IMR-90 (cell line): Measurements from ENCODE around the gene CSNK2B. TPM values are rescaled to one million over a fixed set of nuclear protein-coding genes. Genes with fewer than 3 reads are reported as not detected.

Experiments
- ATAC-seq: fragments of 200-7000 bp; cut with Tn5 transposase; 2 replicates; pipeline ENCODE4 v1.9.1; 2020; ENCODE audit warnings: low read depth, mild to moderate bottlenecking, moderate library complexity
- BruUV-seq: library from RNA; stranded (reverse); fragments of 400-500 nt; replicated peaks from 2 replicates; lab custom pipeline; 2021; lab: Mats Ljungman, UMichigan
- CTCF ChIA-PET: fragments of 300-600 bp; formaldehyde crosslinking; extraction: SDS; loops from one replicate; lab custom pipeline; 2021; ENCODE audit warnings: antibody characterized with exemption; lab: Yijun Ruan, JAX
- POLR2A ChIA-PET: fragments of 300-600 bp; sonication (Branson Sonifier 250); formaldehyde crosslinking; loops from one replicate; lab custom pipeline; 2022; ENCODE audit warnings: antibody characterized with exemption; ENCODE audit not compliant: unreplicated experiment; lab: Charles Lee
- DNase-seq: peaks from one replicate; pipeline ENCODE4 v3.0.0; 2013
- H2AFZ ChIP-seq: replicated peaks from 2 replicates; pipeline ENCODE3; 2013; ENCODE audit warnings: low read length, mild to moderate bottlenecking; ENCODE audit not compliant: poor library complexity
- H2AK5ac ChIP-seq: 2 replicates; pipeline ENCODE4 v1.6.1; 2013; ENCODE audit warnings: low read depth, low read length, inconsistent platforms
- H2AK9ac ChIP-seq: replicated peaks from 2 replicates; pipeline ENCODE3; 2013; ENCODE audit warnings: mild to moderate bottlenecking, low read depth, low read length, moderate library complexity; ENCODE audit not compliant: poor library complexity
- H2BK120ac ChIP-seq: 2 replicates; pipeline ENCODE4 v1.6.1; 2013; ENCODE audit warnings: low read depth, low read length, inconsistent platforms
- H2BK15ac ChIP-seq: 3 replicates; pipeline ENCODE4 v1.6.1; 2013; ENCODE audit warnings: low read depth, low read length, inconsistent platforms
- H2BK20ac ChIP-seq: 2 replicates; pipeline ENCODE4 v1.6.1; 2013; ENCODE audit warnings: low read depth, mild to moderate bottlenecking, inconsistent platforms, low read length, moderate library complexity
- H2BK5ac ChIP-seq: 2 replicates; pipeline ENCODE4 v1.6.1; 2013; ENCODE audit warnings: mild to moderate bottlenecking, low read depth, low read length, inconsistent platforms; ENCODE audit not compliant: poor library complexity, severe bottlenecking
- H3K14ac ChIP-seq: replicated peaks from 2 replicates; pipeline ENCODE4 v1.6.1; 2013; ENCODE audit warnings: low read depth, low read length, inconsistent platforms
- H3K18ac ChIP-seq: 2 replicates; pipeline ENCODE4 v1.6.1; 2013; ENCODE audit warnings: low read depth, low read length, control low read depth
- H3K23ac ChIP-seq: 2 replicates; pipeline ENCODE4 v1.6.1; 2013; ENCODE audit warnings: low read depth, low read length, inconsistent platforms
- H3K27ac ChIP-seq: 2 replicates; pipeline ENCODE4 v1.5.1; 2013; ENCODE audit warnings: mild to moderate bottlenecking, control low read depth, low read length; ENCODE audit not compliant: insufficient read depth
- H3K27me3 ChIP-seq: 2 replicates; pipeline ENCODE4 v1.6.1; 2013; ENCODE audit warnings: low read length; ENCODE audit not compliant: control insufficient read depth, insufficient read depth
- H3K36me3 ChIP-seq: 2 replicates; pipeline ENCODE4 v1.6.1; 2013; ENCODE audit warnings: low read length, mixed read lengths; ENCODE audit not compliant: control insufficient read depth, insufficient read depth
- H3K4ac ChIP-seq: 2 replicates; pipeline ENCODE4 v1.6.1; 2013; ENCODE audit warnings: low read depth, low read length, inconsistent platforms
- H3K4me1 ChIP-seq: 2 replicates; pipeline ENCODE4 v1.6.1; 2013; ENCODE audit warnings: low read length, mixed read lengths; ENCODE audit not compliant: control insufficient read depth, insufficient read depth
- H3K4me2 ChIP-seq: 2 replicates; pipeline ENCODE4 v1.6.1; 2013; ENCODE audit warnings: low read depth, mild to moderate bottlenecking, control low read depth, low read length, moderate library complexity
- H3K4me3 ChIP-seq: 2 replicates; pipeline ENCODE4 v1.5.1; 2013; ENCODE audit warnings: low read depth, mild to moderate bottlenecking, control low read depth, low read length, moderate library complexity; ENCODE audit not compliant: insufficient read depth
- H3K56ac ChIP-seq: 2 replicates; pipeline ENCODE4 v1.6.1; 2013; ENCODE audit warnings: low read length, inconsistent platforms; ENCODE audit not compliant: insufficient read depth; ENCODE audit errors: extremely low read depth
- H3K79me1 ChIP-seq, 2 experiments: 2 replicates each; pipeline ENCODE4 v1.6.1; 2013; ENCODE audit warnings: low read length in 2 of 2, inconsistent platforms in 1 of 2, low read depth in 1 of 2
- H3K9ac ChIP-seq: 2 replicates; pipeline ENCODE4 v1.6.1; 2013; ENCODE audit warnings: low read depth, low read length, control low read depth
- H3K9me1 ChIP-seq: 2 replicates; pipeline ENCODE4 v1.6.1; 2013; ENCODE audit warnings: low read length, inconsistent platforms; ENCODE audit not compliant: insufficient read depth
- H3K9me3 ChIP-seq: 2 replicates; pipeline ENCODE4 v1.6.1; 2013; ENCODE audit warnings: low read length; ENCODE audit not compliant: control insufficient read depth, insufficient read depth
- H4K20me1 ChIP-seq: 2 replicates; pipeline ENCODE4 v1.6.1; 2013; ENCODE audit warnings: low read length, inconsistent platforms; ENCODE audit not compliant: insufficient read depth
- H4K5ac ChIP-seq: 2 replicates; pipeline ENCODE4 v1.6.1; 2013; ENCODE audit warnings: mild to moderate bottlenecking, low read depth, low read length, control low read depth
- H4K8ac ChIP-seq, 2 experiments: 2 replicates each; pipeline ENCODE4 v1.6.1; 2013; ENCODE audit warnings: low read depth in 2 of 2, low read length in 2 of 2, control low read depth in 1 of 2, inconsistent platforms in 1 of 2
- H4K91ac ChIP-seq: 2 replicates; pipeline ENCODE4 v1.6.1; 2013; ENCODE audit warnings: low read depth, low read length, inconsistent platforms; ENCODE audit not compliant: insufficient read depth
- CHD1 ChIP-seq: IDR thresholded peaks from 2 replicates; pipeline ENCODE4 v1.6.1; 2012; ENCODE audit warnings: low read depth, low read length, improper control_type of control experiment
- CTCF ChIP-seq: conservative IDR thresholded peaks from 2 replicates; pipeline ENCODE4 v1.5.1; 2012; ENCODE audit warnings: mild to moderate bottlenecking, low read depth, low read length, improper control_type of control experiment
- MAZ ChIP-seq: IDR thresholded peaks from 2 replicates; pipeline ENCODE4 v1.6.1; 2012; ENCODE audit warnings: low read depth, mild to moderate bottlenecking, low read length, improper control_type of control experiment, moderate library complexity, borderline replicate concordance
- POLR2A ChIP-seq: IDR thresholded peaks from 2 replicates; pipeline ENCODE4 v1.6.1; 2012; ENCODE audit warnings: mild to moderate bottlenecking, low read depth, low read length
- RAD21 ChIP-seq: IDR thresholded peaks from 2 replicates; pipeline ENCODE4 v1.6.1; 2012; ENCODE audit warnings: low read length, improper control_type of control experiment
- RCOR1 ChIP-seq: IDR thresholded peaks from 2 replicates; pipeline ENCODE4 v1.6.1; 2012; ENCODE audit warnings: mild to moderate bottlenecking, low read length, improper control_type of control experiment; ENCODE audit not compliant: insufficient replicate concordance
- USF2 ChIP-seq: fragments of 150-350 bp; IDR thresholded peaks from 2 replicates; pipeline ENCODE4 v1.6.1; 2017; ENCODE audit warnings: mild to moderate bottlenecking, antibody characterized with exemption, low read length, low read depth
- WGBS, 2 experiments: methylation state at CpG; one replicate each; pipeline versions ENCODE4 v1.1.5 to v1.1.7; 2013; ENCODE audit warnings: missing lambda C conversion rate in 2 of 2; ENCODE audit not compliant: insufficient read length in 1 of 2; ENCODE audit errors: extremely low coverage in 2 of 2; 5-methylcytosine and 5-hydroxymethylcytosine counted together
- dilution Hi-C: fragments of 300-500 bp; cut with HindIII; formaldehyde crosslinking; loops from one replicate; pipeline ENCODE4 v1.14.3; 2018; ENCODE audit warnings: low sequenced_read_pairs; ENCODE audit not compliant: unreplicated experiment
- in situ Hi-C: fragments of 300-500 bp; cut with MboI; formaldehyde crosslinking; loops from 3 replicates; pipeline ENCODE4 v1.14.3; 2019; ENCODE audit warnings: low sequenced_read_pairs, inconsistent platforms, mixed read lengths
- intact Hi-C: fragments of 100-400 bp; cut with micrococcal nuclease; formaldehyde crosslinking; loops from 2 replicates; pipeline ENCODE4 v1.10.0; 2022
- polyA plus RNA-seq, 3 experiments: library from polyadenylated mRNA; depleted of rRNA; stranded (reverse); fragments of >200 nt; gene quantifications; 2 replicates each; pipeline ENCODE4 v1.2.3, GENCODE V29; 2012; ENCODE audit warnings: low replicate concordance in 1 of 3
- total RNA-seq: library from RNA; depleted of rRNA; stranded (reverse); fragments of >200 nt; gene quantifications from 2 replicates; pipeline ENCODE4 v1.2.3, GENCODE V29; 2012

The CSNK2B gene
- total and polyA plus RNA-seq, 2 of the 4 experiments (the other 2 are of a cell fraction): 194 to 240 TPM

GRCh38 chr6:31645325-31645724, 20.6 kb upstream of the CSNK2B start:
- H2AK9ac ChIP-seq: no peak overlapping the region
- no peak overlapping the region for H3K56ac ChIP-seq
- no peak overlapping the region for H3K9ac ChIP-seq
- H3K9me1 ChIP-seq: 0 out of 2 replicates have a peak, but pooled peaks cover 7% of the 10 kb centered on the region
- no peak overlapping the region for H3K4ac ChIP-seq
- no peak overlapping the region for H2AFZ ChIP-seq
- H3K4me3 ChIP-seq: no peak overlapping the region
- 100% methylated on average over 5 of the region's 9 CpGs; no CpG with 5 or more reads in 1 of the 2 experiments for WGBS, 2 experiments
- H2BK5ac ChIP-seq: no peak overlapping the region
- DNase-seq (no peak), ATAC-seq (no peak)
- H3K23ac ChIP-seq: no peak overlapping the region
- no peak overlapping the region for H4K5ac ChIP-seq
- H4K20me1 ChIP-seq: no peaks in the 10 kb centered on the region
- H3K9me3 ChIP-seq: no peaks in the 10 kb centered on the region
- no peaks in the 10 kb centered on the region for H3K4me1 ChIP-seq
- in situ Hi-C loops (no loop called here), dilution Hi-C loops (no loop called here), intact Hi-C loops (no loop called here)
- no peak overlapping the region for H3K18ac ChIP-seq
- H3K27me3 ChIP-seq: no peaks in the 10 kb centered on the region
- BruUV-seq: no TSS peak
- no peak overlapping the region for H4K8ac ChIP-seq
- H3K14ac ChIP-seq: no peak overlapping the region
- H3K27ac ChIP-seq: no peak overlapping the region
- no peak overlapping the region for H2BK120ac ChIP-seq
- H2BK15ac ChIP-seq: no peak overlapping the region
- ChIA-PET POLR2A (no interaction called here), CTCF (no interaction called here)
- H3K79me1 ChIP-seq: peaks cover 17 to 32% of the 10 kb centered on the region in 2 experiments; a peak in 3 of 4 replicates
- H3K36me3 ChIP-seq: peaks cover 76% of the 10 kb centered on the region
- no peak overlapping the region for H4K91ac ChIP-seq
- H2AK5ac ChIP-seq: no peak overlapping the region
- TF ChIP-seq USF2 (no peak), POLR2A (no peak), CHD1 (no peak), CTCF (no peak), RCOR1 (no peak), MAZ (no peak), RAD21 (no peak)
- H2BK20ac ChIP-seq: no peak overlapping the region
- no peak overlapping the region for H3K4me2 ChIP-seq
